GM21515 (cell line): ENCODE data around the gene MCMBP.
"Not testable (repeated sequence)": the region's sequence is repeated elsewhere in the genome, so short reads cannot be mapped to it uniquely, and the experiment has no call there.

Source experiments
- ATAC-seq: cut with Tn5 transposase; IDR thresholded peaks from one replicate; pipeline ENCODE4 v1.9.1; 2021; ENCODE audit not compliant: unreplicated experiment

The MCMBP gene

GRCh38 chr10:119832951-119833350, 39.7 kb downstream of the MCMBP start:
- no peak for ATAC-seq

GRCh38 chr10:119831656-119832055, 41.0 kb downstream of the MCMBP start:
- ATAC-seq, result no peak

- ATAC-seq, result no peak
These were observed 41.8 kb downstream of the MCMBP start for GRCh38 chr10:119830851-119831250.

- ATAC-seq, result no peak
These were observed 43.2 kb downstream of the MCMBP start for GRCh38 chr10:119829429-119829828.

- ATAC-seq, result no peak
These were observed 45.2 kb downstream of the MCMBP start for GRCh38 chr10:119827430-119827829.

GRCh38 chr10:119826771-119827170, 45.9 kb downstream of the MCMBP start:
- no peak for ATAC-seq

GRCh38 chr10:119824299-119824698, 48.3 kb downstream of the MCMBP start:
- no peak for ATAC-seq

- ATAC-seq, result no peak
These were observed 51.5 kb downstream of the MCMBP start for GRCh38 chr10:119821182-119821581.

- no peak for ATAC-seq
These were observed 53.8 kb downstream of the MCMBP start for GRCh38 chr10:119818889-119819270.

GRCh38 chr10:119817991-119818888, 54.4 kb downstream of the MCMBP start:
- ATAC-seq, result no peak

- no peak for ATAC-seq
These were observed 57.0 kb downstream of the MCMBP start for GRCh38 chr10:119815671-119816070.

GRCh38 chr10:119812684-119813083, 60.0 kb downstream of the MCMBP start:
- no peak for ATAC-seq

- ATAC-seq, result no peak
These were observed 61.5 kb downstream of the MCMBP start for GRCh38 chr10:119811122-119811521.

GRCh38 chr10:119807960-119808697, 64.5 kb downstream of the MCMBP start:
- no peak for ATAC-seq

- ATAC-seq, result no peak
These were observed 66.1 kb downstream of the MCMBP start for GRCh38 chr10:119806334-119807130.

GRCh38 chr10:119805702-119806230, 66.9 kb downstream of the MCMBP start:
- no peak for ATAC-seq

GRCh38 chr10:119803264-119803663, 69.4 kb downstream of the MCMBP start:
- ATAC-seq, result no peak

- no peak for ATAC-seq
These were observed 70.6 kb downstream of the MCMBP start for GRCh38 chr10:119801998-119802538.

- no peak for ATAC-seq
These were observed 71.5 kb downstream of the MCMBP start for GRCh38 chr10:119801176-119801575.

- no peak for ATAC-seq
These were observed 76.6 kb downstream of the MCMBP start for GRCh38 chr10:119796039-119796438.

GRCh38 chr10:119795101-119795500, 77.5 kb downstream of the MCMBP start:
- not testable (repeated sequence) for ATAC-seq
